Measurements from ENCODE around the gene TBCK. TPM values are rescaled to one million over a fixed set of nuclear protein-coding genes. Genes with fewer than 3 reads are reported as not detected.
"Not testable (repeated sequence)": the region's sequence is repeated elsewhere in the genome, so short reads cannot be mapped to it uniquely, and the experiment has no call there.

Gene TBCK
- polyA plus RNA-seq, 1 donor = 23.1 TPM

- not testable (repeated sequence) for DNase-seq (ENCODE audit: low read depth)
Observed at GRCh38 chr4:106119949-106120555, 196.0 kb downstream of the TBCK start.

DNA sequence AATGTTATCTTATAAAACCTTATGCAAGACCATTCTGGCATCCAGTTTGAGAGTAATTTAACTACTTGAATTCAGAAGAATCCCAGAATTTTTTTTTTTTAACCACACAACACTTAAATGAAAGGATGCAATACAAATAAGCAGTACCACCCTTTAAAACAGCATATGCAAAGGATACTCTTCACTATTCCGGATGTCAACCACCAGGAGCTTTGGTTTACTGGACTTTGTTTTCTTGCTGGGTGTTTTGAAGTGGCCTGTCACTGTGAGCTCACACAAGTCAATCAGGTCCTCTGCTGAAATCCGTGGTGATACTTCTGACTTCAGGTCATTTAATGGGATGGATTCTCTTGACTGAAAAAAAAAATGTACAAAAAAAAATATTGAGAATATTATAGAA lies 200.0 kb downstream of the TBCK start:
- DNase-seq (ENCODE audit: low read depth) = no peak

- DNase-seq (ENCODE audit: low read depth) = no peak
Observed at GRCh38 chr4:106114270-106114669, 201.7 kb downstream of the TBCK start.

- DNase-seq (ENCODE audit: low read depth) = not testable (repeated sequence)
Observed at GRCh38 chr4:106111778-106112469, 204.1 kb downstream of the TBCK start.

GRCh38 chr4:106109929-106110328 lies 206.1 kb downstream of the TBCK start:
- DNase-seq (ENCODE audit: low read depth) = no peak

- no peak for DNase-seq (ENCODE audit: low read depth)
Observed at GRCh38 chr4:106105697-106106096, 210.3 kb downstream of the TBCK start.

DNA sequence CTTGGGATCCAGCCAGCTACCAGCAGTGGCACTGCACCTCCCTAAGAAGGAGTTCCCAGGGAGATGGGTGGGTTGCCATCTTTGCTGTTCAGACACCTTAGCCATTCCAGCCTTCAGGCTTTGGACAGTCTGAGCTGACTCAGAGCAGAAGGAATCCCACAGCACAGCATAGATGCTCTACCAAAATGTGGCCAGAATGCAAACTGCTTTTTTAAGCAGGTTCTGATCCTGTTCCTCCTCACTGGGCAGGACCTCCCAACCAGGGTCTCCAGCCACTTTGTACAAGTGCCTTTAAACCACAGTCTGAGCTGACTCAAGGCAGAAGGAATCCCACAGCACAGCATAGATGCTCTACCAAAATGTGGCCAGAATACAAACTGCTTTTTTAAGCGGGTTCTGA lies 211.7 kb downstream of the TBCK start:
- no peak for DNase-seq (ENCODE audit: low read depth)

- DNase-seq (ENCODE audit: low read depth) = no peak
Observed at GRCh38 chr4:106096454-106096853, 219.6 kb downstream of the TBCK start.

- no peak for DNase-seq (ENCODE audit: low read depth)
Observed at GRCh38 chr4:106095408-106095807, 220.6 kb downstream of the TBCK start.

DNA sequence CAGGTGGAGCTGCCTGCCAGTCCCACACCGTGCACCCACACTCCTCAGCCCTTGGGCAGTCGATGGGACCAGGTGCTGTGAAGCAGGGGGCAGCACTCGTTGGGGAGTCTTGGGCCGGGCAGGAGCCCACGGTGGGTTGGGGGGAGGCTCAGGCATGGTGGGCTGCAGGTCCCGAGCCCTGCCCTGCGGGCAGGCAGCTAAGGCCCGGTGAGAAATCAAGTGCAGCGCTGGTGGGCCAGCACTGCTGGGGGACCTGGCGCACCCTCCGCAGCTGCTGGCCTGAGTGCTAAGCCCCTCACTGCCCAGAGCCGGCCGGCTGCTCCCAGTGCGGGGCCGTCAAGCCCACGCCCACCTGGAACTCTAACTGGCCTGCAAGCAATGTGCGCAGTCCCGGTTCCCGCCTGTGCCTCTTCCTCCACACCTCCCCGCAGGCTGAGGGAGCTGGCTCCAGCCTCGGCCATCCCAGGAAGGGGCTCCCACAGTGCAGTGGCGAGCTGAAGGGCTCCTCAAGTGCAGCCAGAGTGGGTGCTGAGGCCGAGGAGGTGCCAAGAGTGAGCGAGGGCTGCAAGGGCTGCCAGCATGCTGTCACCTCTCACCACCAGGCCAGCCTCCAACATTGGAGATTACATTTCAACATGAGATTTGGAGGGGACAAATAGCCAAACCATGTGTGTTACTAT lies 223.5 kb downstream of the TBCK start:
- DNase-seq (ENCODE audit: low read depth) = no peak

DNA sequence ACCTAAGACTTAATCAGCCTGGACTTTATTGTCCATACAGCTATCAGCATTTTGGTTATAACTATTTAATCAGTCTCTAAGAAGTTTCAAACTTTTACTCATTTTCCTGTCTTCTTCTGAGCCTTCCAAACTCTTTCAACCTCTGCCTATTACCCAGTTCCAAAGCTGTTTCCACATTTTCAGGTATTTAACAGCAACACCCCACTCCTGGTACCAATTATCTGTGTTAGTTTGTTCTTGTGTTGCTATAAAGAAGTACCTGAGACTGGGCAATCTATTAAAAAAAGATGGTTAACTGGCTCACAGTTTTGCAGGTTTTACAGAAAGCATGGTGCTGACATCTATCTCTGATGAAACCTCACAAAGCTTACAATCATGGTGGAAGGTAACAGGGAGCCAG lies 225.2 kb downstream of the TBCK start:
- no peak for DNase-seq (ENCODE audit: low read depth)

- DNase-seq (ENCODE audit: low read depth) = no peak
Observed at GRCh38 chr4:106083065-106083464, 232.9 kb downstream of the TBCK start.

DNA sequence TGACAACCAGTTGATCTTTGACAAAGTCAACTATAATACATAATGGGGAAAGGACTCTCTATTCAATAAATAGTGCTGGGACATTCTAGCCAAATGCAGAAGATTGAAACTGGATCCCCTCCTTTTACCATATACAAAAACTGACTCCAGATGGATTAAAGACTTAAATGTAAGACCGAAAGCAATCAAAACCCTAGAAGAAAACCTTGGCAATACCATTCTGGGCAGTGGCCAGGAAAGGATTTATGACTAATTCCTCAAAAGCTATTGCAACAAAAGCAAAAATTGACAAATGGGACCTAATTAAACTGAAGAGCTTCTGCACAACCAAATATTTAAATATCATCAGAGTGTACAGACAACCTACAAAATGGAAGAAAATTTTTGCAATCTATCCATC lies 235.6 kb downstream of the TBCK start:
- DNase-seq (ENCODE audit: low read depth) = no peak

GRCh38 chr4:106079616-106080015 lies 236.4 kb downstream of the TBCK start:
- DNase-seq (ENCODE audit: low read depth) = no peak

GRCh38 chr4:106065018-106065417 lies 251.0 kb downstream of the TBCK start:
- no peak for DNase-seq (ENCODE audit: low read depth)

DNA sequence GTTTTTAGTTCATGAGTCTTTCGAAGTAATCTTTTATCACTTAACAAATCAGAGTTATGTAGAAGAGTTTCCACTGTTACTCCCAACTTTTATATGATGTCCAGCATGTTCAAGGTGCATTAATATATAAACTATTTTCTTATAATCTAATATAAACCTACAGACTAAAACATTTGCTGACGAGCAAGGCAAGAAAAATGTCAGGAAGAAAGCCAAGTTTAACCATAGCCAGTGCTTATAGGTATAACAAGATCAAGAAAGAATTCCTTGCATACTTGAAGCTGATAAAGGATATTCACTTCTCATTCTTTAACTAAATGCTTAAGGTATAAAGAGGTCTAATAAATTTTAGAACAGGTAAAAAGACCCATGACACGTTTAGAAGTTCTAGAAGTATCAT lies 253.0 kb downstream of the TBCK start:
- no peak for DNase-seq (ENCODE audit: low read depth)

DNA sequence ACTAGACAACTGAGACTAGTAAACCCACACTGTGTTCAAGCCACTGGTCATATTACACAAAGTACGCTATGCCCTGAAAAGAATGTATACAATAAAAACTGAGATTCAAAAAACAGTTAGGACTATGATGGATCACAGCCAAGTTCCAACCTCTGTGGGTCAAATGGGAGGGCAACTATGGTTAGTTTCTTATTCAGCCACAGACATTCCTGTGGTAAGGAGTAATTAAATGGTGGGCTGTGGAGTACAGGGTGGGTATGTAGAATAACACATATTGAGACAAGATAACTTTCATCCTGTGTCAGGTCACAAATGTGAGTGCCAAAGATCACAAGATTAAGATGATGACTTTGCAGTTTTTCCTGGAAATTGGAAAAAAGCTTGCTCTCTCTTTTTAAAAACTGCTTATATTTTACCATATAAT lies 253.5 kb downstream of the TBCK start:
- no peak for DNase-seq (ENCODE audit: low read depth)

GRCh38 chr4:106058921-106059320 lies 257.1 kb downstream of the TBCK start:
- no peak for DNase-seq (ENCODE audit: low read depth)

- DNase-seq (ENCODE audit: low read depth) = no peak
Observed at GRCh38 chr4:106056914-106057313, 259.1 kb downstream of the TBCK start.

DNA sequence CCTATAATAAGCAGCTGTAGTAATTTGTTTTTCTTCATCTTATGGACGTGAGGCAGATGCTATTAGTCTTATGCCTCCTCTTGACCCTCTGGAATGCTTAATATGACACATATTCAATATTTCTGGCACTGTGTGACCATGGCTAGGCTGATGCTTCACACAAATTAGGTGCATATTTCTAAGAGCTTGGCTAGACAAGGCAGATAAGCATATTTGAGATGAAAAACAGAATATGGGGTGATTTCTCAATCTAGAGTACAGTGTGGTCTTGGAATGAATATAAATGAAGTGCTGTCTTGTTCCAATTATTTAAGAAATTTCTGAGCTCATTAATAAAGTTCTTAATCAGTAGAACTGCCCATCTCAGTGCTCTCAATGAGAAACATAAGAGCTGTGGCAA lies 264.5 kb downstream of the TBCK start:
- no peak for DNase-seq (ENCODE audit: low read depth)

GRCh38 chr4:106049490-106049889 lies 266.5 kb downstream of the TBCK start:
- DNase-seq (ENCODE audit: low read depth) = no peak

DNA sequence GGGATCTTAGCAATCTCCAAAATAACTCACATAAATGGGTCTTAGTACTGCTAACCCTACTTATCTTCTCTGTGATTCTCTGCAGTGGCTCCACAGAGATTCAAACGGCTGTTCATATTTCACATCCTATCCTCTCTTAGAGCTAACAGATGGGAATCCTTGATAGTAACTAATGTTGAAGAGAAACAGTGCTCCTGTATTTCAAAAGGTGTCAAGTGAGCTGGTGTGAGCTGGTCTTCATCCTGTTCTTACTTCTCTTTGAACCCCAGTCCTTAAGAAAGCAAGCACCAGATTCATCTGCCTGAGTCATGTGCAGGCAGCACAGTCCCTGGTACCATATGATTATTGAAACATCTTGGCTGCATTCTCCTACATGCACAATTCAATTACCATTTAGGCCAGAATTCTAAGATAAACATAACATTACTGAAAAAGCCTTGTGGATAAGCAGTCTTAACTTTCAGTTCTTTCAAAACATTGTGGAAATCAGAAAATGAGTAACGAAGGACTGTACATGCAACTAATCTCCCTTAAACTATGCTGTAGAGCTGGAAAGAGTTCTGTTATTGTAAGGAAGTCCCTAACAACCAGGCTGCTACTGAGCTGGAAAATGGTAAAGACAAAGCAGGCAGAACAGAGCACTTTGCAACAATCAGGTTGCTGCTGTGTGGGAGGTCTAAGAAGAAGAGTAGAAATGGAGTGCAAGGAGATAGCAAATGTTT lies 267.6 kb downstream of the TBCK start:
- DNase-seq (ENCODE audit: low read depth) = no peak
